ENCODE results near the gene VPS13C.

- TF ChIP-seq CTCF (IDR thresholded peaks at IDR 0.05; ENCODE audit: insufficient read depth, low read length, poor library complexity, severe bottlenecking) (no peak), EZH2phosphoT487 (conservative IDR thresholded peaks at IDR 0.05; ENCODE audit: low read length) (no peak)
Measured at GRCh38 chr15:62068071-62068809, 8.0 kb upstream of the VPS13C start.

Data from SU-DHL-6 (cell line).